ENCODE measurements around the gene CASZ1.

The CASZ1 gene, protein sequence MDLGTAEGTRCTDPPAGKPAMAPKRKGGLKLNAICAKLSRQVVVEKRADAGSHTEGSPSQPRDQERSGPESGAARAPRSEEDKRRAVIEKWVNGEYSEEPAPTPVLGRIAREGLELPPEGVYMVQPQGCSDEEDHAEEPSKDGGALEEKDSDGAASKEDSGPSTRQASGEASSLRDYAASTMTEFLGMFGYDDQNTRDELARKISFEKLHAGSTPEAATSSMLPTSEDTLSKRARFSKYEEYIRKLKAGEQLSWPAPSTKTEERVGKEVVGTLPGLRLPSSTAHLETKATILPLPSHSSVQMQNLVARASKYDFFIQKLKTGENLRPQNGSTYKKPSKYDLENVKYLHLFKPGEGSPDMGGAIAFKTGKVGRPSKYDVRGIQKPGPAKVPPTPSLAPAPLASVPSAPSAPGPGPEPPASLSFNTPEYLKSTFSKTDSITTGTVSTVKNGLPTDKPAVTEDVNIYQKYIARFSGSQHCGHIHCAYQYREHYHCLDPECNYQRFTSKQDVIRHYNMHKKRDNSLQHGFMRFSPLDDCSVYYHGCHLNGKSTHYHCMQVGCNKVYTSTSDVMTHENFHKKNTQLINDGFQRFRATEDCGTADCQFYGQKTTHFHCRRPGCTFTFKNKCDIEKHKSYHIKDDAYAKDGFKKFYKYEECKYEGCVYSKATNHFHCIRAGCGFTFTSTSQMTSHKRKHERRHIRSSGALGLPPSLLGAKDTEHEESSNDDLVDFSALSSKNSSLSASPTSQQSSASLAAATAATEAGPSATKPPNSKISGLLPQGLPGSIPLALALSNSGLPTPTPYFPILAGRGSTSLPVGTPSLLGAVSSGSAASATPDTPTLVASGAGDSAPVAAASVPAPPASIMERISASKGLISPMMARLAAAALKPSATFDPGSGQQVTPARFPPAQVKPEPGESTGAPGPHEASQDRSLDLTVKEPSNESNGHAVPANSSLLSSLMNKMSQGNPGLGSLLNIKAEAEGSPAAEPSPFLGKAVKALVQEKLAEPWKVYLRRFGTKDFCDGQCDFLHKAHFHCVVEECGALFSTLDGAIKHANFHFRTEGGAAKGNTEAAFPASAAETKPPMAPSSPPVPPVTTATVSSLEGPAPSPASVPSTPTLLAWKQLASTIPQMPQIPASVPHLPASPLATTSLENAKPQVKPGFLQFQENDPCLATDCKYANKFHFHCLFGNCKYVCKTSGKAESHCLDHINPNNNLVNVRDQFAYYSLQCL (N-terminal part only)

GRCh38 chr1:10796029-10796944, at the start of gene CASZ1:
Gene CASZ1 (minus strand): TSS chr1:10796646. CDS start chr1:10693889, 102,757 bp downstream.
- DNase-seq (ENCODE audit: low read depth in 2 of 2, low spot score in 1 of 2): no peak

- no peak for DNase-seq (ENCODE audit: low read depth in 2 of 2, low spot score in 1 of 2)
Measured at GRCh38 chr1:10843697-10844096, 47.3 kb upstream of the CASZ1 start.

DNA sequence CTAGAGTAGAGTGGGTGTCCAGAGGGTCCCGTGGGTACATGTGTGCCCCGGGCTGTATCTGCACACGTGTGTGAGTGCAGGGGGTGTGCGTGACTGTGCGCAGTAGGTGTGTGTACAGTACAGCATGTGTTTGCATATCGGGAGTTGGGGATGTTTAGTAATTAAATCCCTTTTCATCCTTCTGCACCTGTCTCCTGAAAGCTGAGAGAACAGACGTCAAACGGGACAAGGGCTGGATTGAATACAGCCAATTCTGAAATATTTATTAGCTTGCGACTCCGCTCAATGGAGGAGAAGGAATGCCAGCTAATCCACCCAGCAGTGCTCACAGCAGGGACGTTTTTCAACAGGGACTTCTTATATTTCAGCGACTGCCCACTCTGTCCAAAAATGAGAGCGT, 44.7 kb upstream of the CASZ1 start:
- no peak for DNase-seq (ENCODE audit: low read depth in 2 of 2, low spot score in 1 of 2)

GRCh38 chr1:10839188-10839770, 42.8 kb upstream of the CASZ1 start:
- no peak for DNase-seq (ENCODE audit: low read depth in 2 of 2, low spot score in 1 of 2)

GRCh38 chr1:10838541-10838940, 42.1 kb upstream of the CASZ1 start:
- DNase-seq (ENCODE audit: low read depth in 2 of 2, low spot score in 1 of 2): no peak

DNA sequence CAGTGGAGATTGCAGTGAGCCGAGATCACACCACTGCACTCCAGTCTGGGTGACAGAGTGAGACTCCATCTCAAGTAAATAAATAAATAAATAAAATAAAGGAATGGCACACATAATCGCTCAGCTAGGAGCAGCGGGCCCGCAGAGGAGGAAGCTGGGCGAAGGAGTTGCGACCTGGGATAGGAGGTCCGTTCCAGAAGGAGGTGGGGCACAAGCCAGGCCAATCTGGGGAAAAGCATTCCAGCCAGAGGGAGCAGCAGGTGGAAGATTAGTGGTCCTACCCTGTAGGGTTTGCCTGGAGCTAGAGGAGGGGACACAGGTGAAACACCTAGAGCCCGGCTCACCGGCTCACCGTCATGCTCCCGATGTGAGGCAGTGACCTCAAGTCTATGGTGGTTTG, 40.3 kb upstream of the CASZ1 start:
- no peak for DNase-seq (ENCODE audit: low read depth in 2 of 2, low spot score in 1 of 2)

GRCh38 chr1:10835822-10836421, 39.5 kb upstream of the CASZ1 start:
- no peak for DNase-seq (ENCODE audit: low read depth in 2 of 2, low spot score in 1 of 2)

- no peak for DNase-seq (ENCODE audit: low read depth in 2 of 2, low spot score in 1 of 2)
Measured at GRCh38 chr1:10835421-10835820, 39.0 kb upstream of the CASZ1 start.

GRCh38 chr1:10834770-10835412, 38.4 kb upstream of the CASZ1 start:
- no peak for DNase-seq (ENCODE audit: low read depth in 2 of 2, low spot score in 1 of 2)

- no peak for DNase-seq (ENCODE audit: low read depth in 2 of 2, low spot score in 1 of 2)
Measured at GRCh38 chr1:10833630-10834557, 37.4 kb upstream of the CASZ1 start.

GRCh38 chr1:10832703-10833102, 36.3 kb upstream of the CASZ1 start:
- no peak for DNase-seq (ENCODE audit: low read depth in 2 of 2, low spot score in 1 of 2)

DNA sequence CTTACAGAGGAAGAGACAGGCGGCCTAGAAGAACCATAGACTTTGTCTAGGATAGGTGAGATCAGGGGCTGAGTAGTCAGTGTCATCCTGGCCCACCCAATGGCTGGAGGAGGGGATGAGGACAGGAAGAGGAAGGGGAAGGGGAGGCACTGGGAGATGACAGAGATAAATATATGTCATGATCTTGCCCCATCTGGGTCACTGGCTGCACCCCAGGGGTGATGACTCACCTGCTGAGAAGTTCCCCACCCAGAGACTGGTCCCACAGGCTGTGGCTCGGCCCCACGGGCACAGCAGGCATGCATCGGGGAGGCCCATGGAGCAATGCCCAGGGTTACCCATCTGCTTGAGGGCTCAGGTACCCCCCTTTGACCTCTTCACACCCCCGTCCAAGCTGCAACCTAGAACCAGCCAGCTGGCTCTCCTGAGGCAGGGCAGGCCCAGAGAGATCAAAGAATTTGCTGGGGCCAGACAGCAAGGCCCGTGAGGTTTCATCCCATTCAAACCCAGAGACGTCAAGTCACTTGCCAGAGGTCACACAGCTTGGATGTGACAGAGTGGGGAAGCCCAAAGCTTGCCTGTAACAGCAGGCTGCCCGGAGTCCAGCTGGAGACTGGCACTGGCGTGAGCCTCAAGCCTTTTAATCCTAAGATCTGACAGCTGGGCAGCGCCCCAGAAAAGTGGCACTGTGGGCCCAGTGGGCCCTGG, 34.7 kb upstream of the CASZ1 start:
- no peak for DNase-seq (ENCODE audit: low read depth in 2 of 2, low spot score in 1 of 2)

GRCh38 chr1:10829965-10830515, 33.6 kb upstream of the CASZ1 start:
- DNase-seq (ENCODE audit: low read depth in 2 of 2, low spot score in 1 of 2): no peak

DNA sequence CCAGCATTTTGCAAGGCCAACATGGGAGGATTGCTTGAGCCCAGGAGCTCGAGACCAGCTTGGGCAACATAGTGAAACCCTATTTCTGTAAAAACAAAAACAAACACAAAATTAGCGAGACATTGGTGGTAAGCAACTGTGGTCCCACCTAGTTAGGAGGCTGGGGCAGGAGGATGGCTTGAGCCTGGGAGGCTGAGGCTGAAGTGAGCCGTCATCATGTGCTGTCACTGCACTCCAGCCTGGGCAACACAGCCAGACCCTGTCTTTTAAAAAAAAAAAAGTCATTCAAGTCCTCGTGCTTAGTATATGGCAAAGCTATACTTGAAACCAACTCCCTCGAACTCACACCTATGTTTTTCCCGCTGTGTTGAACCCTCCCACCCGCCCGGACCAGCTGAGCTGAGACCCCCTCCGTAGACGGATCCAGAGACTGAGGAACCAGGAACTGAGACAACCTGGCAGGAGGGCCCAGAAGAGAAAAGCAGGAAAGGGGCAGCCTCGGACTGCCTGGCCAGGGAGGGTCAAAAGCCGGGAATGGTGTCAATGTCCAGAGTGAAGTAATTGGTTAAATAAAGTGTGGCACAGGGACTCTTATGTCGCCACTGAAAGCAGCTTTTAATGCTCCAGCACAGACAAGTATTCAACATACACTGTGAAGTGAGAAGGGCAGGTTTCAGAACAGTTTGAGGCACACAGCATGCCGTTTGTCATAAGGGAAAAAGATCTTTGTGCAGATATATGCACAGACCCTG, 32.8 kb upstream of the CASZ1 start:
- no peak for DNase-seq (ENCODE audit: low read depth in 2 of 2, low spot score in 1 of 2)

DNA sequence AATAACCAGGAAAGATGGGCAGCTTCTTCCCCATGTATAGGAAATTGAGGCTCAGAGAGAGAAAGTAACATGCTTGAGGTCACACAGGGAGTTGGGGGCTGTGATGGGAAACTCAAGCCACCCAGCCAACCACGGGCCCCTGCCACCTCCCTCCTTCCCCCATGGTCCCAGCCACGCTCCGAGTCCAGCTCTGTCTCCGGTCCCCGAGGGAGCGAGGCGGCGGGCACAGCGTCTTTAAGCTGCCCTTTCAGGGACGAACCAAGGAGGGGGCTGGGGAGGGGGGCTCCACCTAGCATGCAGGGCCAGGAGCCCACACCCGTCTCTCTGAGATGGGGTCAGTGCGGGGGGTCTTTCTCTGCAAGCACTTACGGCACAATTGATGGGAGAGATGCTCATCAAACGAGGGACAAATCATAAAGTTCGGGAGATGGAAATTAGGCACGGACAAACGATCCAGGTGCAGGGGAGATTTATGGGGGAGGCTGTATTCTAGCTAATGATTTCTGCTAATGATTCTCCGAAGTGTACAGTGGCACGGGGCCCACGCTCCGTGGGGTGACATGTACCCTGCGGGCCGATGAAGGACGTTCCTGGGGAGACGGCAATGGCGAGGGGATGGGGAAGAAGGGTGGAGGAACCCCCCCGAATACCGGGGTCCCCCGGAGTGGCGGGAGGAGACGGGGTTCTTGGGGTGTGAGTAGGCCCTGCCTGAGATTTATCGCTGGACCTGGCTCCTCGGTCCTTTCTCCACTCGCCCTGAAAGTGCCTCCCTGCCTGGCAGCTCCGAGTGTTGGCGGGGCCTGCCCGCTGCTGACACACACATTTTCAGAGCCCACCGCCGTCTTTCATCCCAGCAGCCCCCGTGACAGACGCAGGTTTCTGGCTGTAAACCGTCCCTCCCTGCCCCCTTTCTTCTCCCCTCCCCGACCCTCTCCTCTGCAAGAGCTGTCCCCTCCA, 31.2 kb upstream of the CASZ1 start:
- no peak for DNase-seq (ENCODE audit: low read depth in 2 of 2, low spot score in 1 of 2)

Measured in stimulated activated CD8-positive, alpha-beta memory T cell treated with anti-CD3 and anti-CD28 coated beads, Interleukin-4, amount 100 ng/mL, for 1 hour (primary cell).